ENCODE results near the gene BCL2L2. TPM values are rescaled to one million over a fixed set of nuclear protein-coding genes. Genes with fewer than 3 reads are reported as not detected.
A peak's percentile ranks its signal among the peaks of the same experiment; 100 is the strongest.

The BCL2L2 gene
- total and polyA plus RNA-seq, 9 of the 15 experiments (the other 6 are each of a cell fraction or from before 2014, with no cell fraction given), result 2.6 to 32.5 (median 14.7) TPM

DNA sequence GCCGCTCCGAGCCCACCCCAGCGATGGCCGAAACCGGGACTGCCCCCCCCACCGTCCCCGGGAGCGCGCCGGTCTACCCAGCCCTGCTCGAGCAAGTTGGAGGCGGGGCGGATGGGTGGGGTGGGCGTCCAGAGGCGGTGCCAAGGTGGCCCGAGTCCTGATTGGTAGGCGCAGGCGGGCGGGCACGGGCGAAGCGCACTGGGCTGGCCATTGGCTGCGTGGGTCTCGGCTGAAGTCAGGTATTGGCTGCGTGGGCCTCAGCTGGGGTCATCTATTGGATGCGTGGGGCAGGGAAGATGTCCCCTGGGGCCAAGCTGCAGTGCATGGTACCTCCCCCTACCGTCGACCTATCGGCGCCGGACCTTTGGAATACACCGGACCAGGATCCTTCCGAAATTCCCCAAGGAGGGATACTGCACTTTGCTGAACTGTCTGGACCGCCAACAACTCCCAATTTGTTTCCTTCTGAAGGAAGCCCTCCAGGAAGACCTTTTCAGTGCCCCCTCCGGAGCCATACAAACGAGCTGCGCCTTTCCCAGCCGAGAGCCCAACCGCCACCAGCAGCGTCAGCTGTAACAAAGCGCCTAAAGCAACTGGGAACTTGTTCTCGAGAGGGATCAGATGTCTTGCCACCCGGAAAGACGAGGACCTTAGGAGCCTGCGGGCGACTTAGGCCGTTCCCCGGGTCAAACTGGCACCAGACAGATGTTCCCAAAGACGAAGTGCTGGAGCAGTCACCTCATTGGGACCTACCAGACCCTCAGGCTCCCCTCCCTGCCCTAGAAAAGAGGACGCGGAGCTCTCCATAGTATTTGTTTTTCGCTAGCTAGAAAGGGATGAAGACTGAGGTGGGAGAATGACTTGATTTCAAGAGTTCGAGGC lies 20.4 kb upstream of the BCL2L2 start, which contains the start of gene HOMEZ (continued):
- TF ChIP-seq, protein P1, sequence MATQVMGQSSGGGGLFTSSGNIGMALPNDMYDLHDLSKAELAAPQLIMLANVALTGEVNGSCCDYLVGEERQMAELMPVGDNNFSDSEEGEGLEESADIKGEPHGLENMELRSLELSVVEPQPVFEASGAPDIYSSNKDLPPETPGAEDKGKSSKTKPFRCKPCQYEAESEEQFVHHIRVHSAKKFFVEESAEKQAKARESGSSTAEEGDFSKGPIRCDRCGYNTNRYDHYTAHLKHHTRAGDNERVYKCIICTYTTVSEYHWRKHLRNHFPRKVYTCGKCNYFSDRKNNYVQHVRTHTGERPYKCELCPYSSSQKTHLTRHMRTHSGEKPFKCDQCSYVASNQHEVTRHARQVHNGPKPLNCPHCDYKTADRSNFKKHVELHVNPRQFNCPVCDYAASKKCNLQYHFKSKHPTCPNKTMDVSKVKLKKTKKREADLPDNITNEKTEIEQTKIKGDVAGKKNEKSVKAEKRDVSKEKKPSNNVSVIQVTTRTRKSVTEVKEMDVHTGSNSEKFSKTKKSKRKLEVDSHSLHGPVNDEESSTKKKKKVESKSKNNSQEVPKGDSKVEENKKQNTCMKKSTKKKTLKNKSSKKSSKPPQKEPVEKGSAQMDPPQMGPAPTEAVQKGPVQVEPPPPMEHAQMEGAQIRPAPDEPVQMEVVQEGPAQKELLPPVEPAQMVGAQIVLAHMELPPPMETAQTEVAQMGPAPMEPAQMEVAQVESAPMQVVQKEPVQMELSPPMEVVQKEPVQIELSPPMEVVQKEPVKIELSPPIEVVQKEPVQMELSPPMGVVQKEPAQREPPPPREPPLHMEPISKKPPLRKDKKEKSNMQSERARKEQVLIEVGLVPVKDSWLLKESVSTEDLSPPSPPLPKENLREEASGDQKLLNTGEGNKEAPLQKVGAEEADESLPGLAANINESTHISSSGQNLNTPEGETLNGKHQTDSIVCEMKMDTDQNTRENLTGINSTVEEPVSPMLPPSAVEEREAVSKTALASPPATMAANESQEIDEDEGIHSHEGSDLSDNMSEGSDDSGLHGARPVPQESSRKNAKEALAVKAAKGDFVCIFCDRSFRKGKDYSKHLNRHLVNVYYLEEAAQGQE (IDR thresholded peaks at IDR 0.05; ENCODE audit: borderline replicate concordance), result peak; percentile 47
- TF ChIP-seq, protein P1 (CRISPR knock-in tag; IDR thresholded peaks at IDR 0.05; ENCODE audit: low read depth), result no peak
- TF ChIP-seq CXXC5 (CRISPR knock-in tag; IDR thresholded peaks at IDR 0.05) (peak; percentile 62), ERF (CRISPR knock-in tag; IDR thresholded peaks at IDR 0.05) (0 out of 2 replicates have a peak, but pooled peaks have one; percentile 83), MYC (IDR thresholded peaks at IDR 0.05; ENCODE audit: low read depth, low read length) (no peak; the same call in 1 of the 2 replicates), MYC (CRISPR knock-in tag; IDR thresholded peaks at IDR 0.05; ENCODE audit: borderline replicate concordance, low read depth) (peak; percentile 33; the same call in 1 of the 2 replicates), SP2 (IDR thresholded peaks at IDR 0.05; ENCODE audit: extremely low read depth, low read depth, low read length, poor library complexity, severe bottlenecking) (peak; percentile 87), L3MBTL2 (IDR thresholded peaks at IDR 0.05) (peak; percentile 80), SMARCE1 (IDR thresholded peaks at IDR 0.05) (0 out of 2 replicates have a peak, but pooled peaks have one; percentile 33), CEBPB (tag; IDR thresholded peaks at IDR 0.05) (no peak), SIN3A (IDR thresholded peaks at IDR 0.05; ENCODE audit: borderline replicate concordance in 2 of 2, control insufficient read depth in 1 of 2, low read depth in 2 of 2, low read length in 2 of 2) (peak in 1 of 2 experiments; percentile 48; a peak in 1 of 4 replicates), KDM1A (IDR thresholded peaks at IDR 0.05) (no peak)
- TF ChIP-seq, protein P2, sequence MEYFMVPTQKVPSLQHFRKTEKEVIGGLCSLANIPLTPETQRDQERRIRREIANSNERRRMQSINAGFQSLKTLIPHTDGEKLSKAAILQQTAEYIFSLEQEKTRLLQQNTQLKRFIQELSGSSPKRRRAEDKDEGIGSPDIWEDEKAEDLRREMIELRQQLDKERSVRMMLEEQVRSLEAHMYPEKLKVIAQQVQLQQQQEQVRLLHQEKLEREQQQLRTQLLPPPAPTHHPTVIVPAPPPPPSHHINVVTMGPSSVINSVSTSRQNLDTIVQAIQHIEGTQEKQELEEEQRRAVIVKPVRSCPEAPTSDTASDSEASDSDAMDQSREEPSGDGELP (CRISPR knock-in tag; IDR thresholded peaks at IDR 0.05; ENCODE audit: borderline replicate concordance), result peak; percentile 96
- TF ChIP-seq, protein P3, sequence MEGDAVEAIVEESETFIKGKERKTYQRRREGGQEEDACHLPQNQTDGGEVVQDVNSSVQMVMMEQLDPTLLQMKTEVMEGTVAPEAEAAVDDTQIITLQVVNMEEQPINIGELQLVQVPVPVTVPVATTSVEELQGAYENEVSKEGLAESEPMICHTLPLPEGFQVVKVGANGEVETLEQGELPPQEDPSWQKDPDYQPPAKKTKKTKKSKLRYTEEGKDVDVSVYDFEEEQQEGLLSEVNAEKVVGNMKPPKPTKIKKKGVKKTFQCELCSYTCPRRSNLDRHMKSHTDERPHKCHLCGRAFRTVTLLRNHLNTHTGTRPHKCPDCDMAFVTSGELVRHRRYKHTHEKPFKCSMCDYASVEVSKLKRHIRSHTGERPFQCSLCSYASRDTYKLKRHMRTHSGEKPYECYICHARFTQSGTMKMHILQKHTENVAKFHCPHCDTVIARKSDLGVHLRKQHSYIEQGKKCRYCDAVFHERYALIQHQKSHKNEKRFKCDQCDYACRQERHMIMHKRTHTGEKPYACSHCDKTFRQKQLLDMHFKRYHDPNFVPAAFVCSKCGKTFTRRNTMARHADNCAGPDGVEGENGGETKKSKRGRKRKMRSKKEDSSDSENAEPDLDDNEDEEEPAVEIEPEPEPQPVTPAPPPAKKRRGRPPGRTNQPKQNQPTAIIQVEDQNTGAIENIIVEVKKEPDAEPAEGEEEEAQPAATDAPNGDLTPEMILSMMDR (IDR thresholded peaks at IDR 0.05 in 2 of 3, conservative IDR thresholded peaks at IDR 0.05 in 1 of 3; ENCODE audit: insufficient read depth in 2 of 3, low read depth in 1 of 3, low read length in 3 of 3), result peak in 1 of 3 experiments; percentile 26; a peak in 1 of 6 replicates

All from K562 (cell line).